GM21717 (cell line): ENCODE results near the gene KARS1.
"Not testable (repeated sequence)": the region's sequence is repeated elsewhere in the genome, so short reads cannot be mapped to it uniquely, and the experiment has no call there.

Experiments
- ATAC-seq: cut with Tn5 transposase; IDR thresholded peaks from one replicate; pipeline ENCODE4 v1.9.1; 2021; ENCODE audit warnings: mild to moderate bottlenecking, moderate library complexity; ENCODE audit not compliant: unreplicated experiment

Gene KARS1

DNA sequence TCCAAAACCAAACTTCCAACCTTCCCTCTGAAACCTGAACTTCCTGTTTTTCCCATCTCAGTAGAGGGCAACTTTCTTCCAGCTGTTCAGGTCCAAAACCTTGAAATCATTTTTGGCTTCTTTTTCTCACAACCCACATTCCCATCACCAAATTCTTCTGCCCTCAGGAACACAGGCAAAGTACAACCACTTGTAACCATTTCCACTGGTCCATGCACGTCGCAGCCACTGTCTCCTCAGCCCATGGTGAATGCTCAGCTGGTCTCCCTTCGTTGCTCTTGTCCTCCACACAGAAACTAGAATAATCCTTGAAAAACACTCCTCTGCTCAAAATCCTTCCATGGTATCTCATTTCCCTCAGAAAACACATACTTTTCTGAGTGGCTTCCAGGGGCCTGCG lies 20.7 kb downstream of the KARS1 start:
- no peak for ATAC-seq

GRCh38 chr16:75624921-75625334 lies 22.5 kb downstream of the KARS1 start:
- no peak for ATAC-seq

DNA sequence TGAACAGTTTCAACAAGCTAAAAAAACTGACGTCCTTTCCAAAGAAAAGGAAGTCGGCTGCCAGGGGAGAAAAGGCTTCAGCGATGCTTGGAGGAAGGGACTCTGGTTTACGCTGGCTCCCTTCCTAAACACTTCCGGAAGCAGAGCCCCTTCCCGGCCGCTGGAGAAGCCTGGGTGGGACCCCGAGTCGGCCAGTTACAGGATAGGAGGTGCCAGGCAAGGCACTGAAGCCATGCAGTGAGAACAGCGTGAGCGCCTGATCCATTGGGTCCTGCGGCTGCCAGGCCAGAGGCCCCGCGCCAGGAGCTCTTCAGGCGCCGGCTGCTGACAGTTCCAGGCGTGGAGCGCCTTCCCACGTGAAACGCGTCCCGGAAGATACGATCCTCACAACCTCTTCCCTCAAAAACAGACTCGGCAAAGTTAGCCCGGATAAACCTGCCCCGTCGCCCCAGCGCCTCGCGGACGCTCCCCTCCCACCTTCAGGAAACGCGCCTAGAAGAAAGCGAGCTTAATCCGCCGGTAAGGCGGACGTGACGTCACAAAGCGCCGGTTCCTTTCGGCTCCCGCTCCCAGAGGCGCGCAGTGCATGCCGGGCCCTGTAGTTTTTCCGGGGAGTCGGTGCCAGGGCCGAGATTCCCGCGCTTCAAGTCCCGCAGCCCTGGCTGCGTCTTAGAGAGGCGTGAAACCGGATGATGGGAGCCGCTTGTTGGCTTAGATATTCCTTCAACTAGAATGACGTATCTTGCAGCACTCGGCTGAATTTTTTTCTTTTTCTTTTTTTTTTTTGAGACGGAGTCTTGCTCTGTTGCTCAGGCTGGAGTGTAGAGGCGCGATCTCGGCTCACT lies 24.5 kb downstream of the KARS1 start, which contains the start of gene ADAT1:
Gene ADAT1, minus strand, starts transcription at position 521 of the 845 bp plus-strand sequence. CDS start 2,482 bp downstream, outside the sequence.
- ATAC-seq: peak; percentile 96

DNA sequence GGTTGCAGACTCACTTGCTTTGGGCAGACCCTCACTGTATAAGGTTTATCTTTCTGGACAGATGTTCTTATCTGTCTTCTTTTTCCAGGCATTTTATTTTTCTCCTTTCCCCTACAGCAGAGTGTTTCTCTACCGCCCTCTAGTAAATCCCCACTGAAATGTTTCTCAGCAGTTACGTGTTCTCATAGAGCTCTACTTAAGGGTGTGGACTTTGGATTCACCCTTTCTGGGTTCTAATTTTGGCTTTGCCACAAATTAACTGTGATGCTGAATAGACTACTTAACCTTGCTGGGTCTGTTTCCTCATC lies 26.3 kb downstream of the KARS1 start:
- ATAC-seq: no peak

- no peak for ATAC-seq
Observed at GRCh38 chr16:75620326-75621169, 26.9 kb downstream of the KARS1 start.

- no peak for ATAC-seq
Observed at GRCh38 chr16:75618780-75619179, 28.7 kb downstream of the KARS1 start.

GRCh38 chr16:75617121-75617520 lies 30.3 kb downstream of the KARS1 start:
- no peak for ATAC-seq

- no peak for ATAC-seq
Observed at GRCh38 chr16:75616521-75617010, 30.9 kb downstream of the KARS1 start.

DNA sequence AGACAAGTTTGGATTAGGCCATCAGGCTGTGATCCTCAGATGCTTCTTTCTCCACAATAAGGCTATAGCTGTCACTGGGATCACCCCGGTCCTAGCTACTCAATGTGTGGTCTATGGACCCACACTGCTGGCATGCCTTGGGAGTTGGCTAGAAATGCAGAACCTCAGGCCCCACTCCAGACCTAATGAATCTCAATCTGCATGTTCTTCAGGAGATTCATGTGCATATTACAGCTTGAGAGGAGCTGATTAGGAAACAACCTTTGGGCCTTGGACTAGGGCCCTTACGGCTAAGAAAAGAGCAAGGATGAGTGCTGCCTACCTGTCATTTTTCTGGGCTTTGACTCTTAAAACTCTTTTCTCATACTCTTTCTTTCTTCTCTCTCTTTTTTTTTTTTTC lies 31.8 kb downstream of the KARS1 start:
- no peak for ATAC-seq

GRCh38 chr16:75614066-75614897 lies 33.2 kb downstream of the KARS1 start:
- no peak for ATAC-seq

DNA sequence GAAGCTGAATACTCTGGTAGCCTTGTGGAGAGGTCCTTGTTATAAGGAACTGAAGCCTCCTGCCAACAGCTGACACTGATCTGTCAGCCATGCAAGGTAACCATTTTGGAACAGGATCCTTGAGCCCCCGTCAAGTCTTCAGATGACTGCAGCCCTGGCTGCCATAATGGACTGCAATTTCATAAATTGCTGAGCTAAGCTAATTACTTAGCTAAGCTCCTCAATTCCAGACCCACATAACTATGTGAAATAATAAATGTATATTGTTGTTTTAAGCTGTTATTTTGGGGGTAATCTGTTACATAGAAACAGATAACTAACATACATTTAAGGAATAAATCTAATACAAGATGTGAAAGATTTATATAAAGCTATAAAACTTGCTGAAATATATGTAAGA lies 41.0 kb downstream of the KARS1 start:
- ATAC-seq: no peak

- ATAC-seq: no peak
Observed at GRCh38 chr16:75603241-75603640, 44.2 kb downstream of the KARS1 start.

DNA sequence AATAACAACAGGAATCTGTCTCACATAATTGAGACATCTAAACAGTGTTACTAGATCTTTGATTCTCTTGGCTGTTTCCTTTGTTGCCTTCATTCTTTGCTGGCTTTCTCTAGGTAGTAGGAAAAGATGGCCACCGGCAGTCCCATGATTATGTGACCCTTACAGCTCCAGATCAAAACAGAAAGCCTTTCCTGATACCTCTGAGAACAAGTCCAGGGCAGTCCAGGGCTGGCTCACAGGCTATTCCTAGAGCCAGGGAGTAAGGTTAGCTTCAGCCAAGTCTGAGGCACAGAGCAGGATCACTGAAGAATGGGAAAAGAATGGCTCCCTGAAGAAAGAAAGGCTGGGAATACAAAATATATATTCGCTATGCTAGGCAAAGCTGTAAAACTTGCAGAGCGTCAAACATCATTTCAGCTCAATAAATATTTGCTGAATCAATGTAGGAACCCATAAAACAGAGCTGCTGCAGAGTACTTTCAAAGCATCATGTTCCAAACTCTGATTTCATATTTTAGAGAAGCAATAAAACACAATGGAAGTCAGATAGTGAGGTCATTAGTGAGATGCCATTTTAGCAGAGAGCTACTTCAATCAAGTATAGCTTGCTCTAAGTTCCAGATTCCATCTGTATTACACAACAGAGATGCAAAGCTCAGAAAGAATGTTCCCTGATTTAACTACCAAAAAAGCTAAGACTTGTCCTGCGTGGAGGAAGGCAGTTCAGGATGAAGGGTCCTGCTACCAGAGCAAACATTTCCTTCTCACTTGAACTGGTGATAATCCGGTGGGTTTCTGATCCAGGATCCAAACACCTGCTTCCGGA lies 47.8 kb downstream of the KARS1 start:
- no peak for ATAC-seq

DNA sequence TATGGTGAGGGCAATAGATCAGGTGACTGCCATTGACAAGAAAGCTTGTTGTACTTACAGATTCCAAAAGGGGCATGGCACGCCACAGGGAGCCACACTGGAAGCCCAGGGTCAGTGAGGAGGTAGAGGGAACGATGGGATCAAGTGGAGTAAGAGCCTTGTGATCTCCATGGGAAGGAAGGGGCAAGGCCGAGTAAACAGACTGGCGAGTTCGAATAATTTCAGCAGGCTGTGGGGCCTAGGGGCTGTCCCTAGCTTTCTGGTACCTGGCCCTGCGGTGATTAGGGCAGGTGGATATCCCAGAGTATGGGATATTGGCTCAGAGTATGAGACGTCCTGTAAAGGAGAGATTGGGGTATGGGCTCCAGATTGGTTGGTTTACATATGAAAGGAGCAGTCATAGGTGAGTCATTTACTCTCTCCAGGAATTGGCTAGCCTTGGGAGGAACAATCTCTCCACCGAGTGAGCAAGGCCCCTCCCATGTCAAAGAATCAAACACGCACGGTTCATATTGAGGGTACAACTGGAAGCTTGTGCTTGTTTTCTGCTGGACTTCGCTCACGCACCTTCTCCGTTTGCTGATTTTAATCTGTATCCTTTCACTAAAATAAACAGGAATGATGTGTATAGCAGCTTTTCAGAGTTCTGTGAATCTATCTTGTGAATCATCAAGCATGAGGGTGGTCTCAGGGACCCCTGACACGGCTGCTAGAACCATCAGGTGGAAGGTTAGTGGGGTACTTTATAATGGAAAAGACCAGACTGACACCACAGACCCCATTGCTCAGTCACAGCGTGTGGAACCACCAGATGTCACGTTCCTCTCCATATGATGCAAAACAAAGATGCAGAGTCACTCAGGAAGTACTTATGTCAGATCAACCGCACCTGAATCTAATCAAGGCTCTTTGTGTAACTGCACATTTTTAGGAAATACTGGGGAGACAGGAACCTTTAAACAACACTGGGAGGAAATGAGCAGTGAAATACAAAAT lies 53.3 kb downstream of the KARS1 start:
- ATAC-seq: no peak

- no peak for ATAC-seq
Observed at GRCh38 chr16:75593308-75593707, 54.2 kb downstream of the KARS1 start.

- not testable (repeated sequence) for ATAC-seq
Observed at GRCh38 chr16:75591927-75592326, 55.5 kb downstream of the KARS1 start.

DNA sequence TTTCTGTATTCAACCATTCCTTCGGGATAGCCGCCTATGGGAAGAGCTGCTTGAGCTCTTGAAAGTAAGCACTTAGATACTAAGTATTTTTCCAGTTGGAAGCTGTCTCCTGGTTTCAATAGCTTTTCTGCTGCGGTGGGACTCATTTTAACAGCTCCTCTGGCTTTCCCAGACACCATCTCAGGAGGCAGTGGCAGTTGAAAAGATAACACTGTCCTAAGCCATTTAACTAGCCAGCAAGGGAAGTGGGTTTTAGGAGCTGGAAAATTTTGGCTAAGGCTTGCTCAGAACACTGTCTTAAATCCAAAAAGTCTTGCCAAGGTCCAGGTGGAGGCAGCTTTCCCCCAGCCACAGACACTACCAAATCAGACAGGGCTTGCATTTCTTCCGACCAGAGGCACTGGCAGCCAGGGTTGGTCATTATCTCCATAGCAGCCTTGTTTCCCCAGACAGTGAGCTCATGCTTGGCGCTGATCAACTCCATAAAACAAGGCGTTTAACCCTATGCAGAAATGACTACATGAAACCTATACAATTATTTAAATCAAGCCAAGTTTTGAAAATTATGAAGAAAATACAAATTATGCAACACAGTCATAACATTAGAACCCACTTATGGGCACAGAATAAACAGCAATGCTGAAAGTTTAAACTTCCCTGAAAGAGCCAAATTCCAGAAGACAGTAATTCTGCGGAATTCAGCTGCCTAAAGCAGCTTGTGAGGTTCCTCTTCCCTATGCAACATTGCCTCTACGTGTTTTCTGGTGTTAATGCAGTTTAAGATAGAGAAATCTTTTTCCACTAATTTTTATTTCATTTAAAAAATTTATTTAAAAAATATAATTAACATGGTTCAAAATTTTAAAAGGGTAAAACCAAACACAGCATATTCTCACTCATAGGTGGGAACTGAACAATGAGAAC lies 56.3 kb downstream of the KARS1 start:
- no peak for ATAC-seq

GRCh38 chr16:75589306-75589705 lies 58.2 kb downstream of the KARS1 start:
- no peak for ATAC-seq
